Gastrocnemius medialis (tissue), 4 donors: ENCODE results near the gene SHISA6.

Experiments
- POLR2A ChIP-seq, 2 donors: fragments of 450-650 bp; IDR thresholded peaks; one replicate each; pipeline ENCODE4 v1.6.1; 2017; ENCODE audit warnings: antibody characterized with exemption in 2 of 2, mild to moderate bottlenecking in 2 of 2, moderate library complexity in 2 of 2
- TF ChIP-seq, protein P1 (sequence below), 5 experiments: fragments of 450-650 bp in 3 of 5; fragments of 200-600 bp in 2 of 5; sonication (generic) in 2 of 5; IDR thresholded peaks in 4 of 5; conservative IDR thresholded peaks in 1 of 5; 1 replicate in 4 of 5; 2 replicates in 1 of 5; pipeline ENCODE4 v1.5.1; 2016 to 2019; ENCODE audit warnings: antibody characterized with exemption in 5 of 5, mild to moderate bottlenecking in 3 of 5, moderate library complexity in 3 of 5

DNA sequence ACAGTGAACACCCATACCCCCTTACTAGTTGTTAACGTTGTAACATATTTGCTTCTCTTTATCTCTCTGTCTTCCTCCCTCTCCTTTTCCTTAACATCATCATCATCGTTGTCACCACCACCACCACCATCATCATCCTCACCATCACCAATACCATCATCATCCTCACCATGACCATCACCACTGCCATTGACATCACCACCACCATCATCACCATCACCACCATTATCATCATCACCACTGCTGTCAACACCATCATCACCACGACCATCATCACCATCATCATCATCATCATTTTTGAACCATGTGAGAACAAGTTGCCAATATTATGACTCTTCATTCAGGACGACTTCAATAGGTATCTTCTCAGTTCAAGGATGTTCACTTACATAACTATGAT, 35.5 kb downstream of the SHISA6 start:
- TF ChIP-seq, protein P1, sequence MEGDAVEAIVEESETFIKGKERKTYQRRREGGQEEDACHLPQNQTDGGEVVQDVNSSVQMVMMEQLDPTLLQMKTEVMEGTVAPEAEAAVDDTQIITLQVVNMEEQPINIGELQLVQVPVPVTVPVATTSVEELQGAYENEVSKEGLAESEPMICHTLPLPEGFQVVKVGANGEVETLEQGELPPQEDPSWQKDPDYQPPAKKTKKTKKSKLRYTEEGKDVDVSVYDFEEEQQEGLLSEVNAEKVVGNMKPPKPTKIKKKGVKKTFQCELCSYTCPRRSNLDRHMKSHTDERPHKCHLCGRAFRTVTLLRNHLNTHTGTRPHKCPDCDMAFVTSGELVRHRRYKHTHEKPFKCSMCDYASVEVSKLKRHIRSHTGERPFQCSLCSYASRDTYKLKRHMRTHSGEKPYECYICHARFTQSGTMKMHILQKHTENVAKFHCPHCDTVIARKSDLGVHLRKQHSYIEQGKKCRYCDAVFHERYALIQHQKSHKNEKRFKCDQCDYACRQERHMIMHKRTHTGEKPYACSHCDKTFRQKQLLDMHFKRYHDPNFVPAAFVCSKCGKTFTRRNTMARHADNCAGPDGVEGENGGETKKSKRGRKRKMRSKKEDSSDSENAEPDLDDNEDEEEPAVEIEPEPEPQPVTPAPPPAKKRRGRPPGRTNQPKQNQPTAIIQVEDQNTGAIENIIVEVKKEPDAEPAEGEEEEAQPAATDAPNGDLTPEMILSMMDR (IDR thresholded peaks at IDR 0.05 in 4 of 5, conservative IDR thresholded peaks at IDR 0.05 in 1 of 5): no peak
- TF ChIP-seq POLR2A (IDR thresholded peaks at IDR 0.05): no peak
